Middle frontal gyrus (tissue), 1 donor: ENCODE results near the gene NAIP.
"Not testable (repeated sequence)": the region's sequence is repeated elsewhere in the genome, so short reads cannot be mapped to it uniquely, and the experiment has no call there.

Experiments
- DNase-seq: peaks from one replicate; pipeline ENCODE4 v3.0.0-alpha.2; 2015; ENCODE audit warnings: low spot score; ENCODE audit errors: extremely low spot score

NAIP gene

DNA sequence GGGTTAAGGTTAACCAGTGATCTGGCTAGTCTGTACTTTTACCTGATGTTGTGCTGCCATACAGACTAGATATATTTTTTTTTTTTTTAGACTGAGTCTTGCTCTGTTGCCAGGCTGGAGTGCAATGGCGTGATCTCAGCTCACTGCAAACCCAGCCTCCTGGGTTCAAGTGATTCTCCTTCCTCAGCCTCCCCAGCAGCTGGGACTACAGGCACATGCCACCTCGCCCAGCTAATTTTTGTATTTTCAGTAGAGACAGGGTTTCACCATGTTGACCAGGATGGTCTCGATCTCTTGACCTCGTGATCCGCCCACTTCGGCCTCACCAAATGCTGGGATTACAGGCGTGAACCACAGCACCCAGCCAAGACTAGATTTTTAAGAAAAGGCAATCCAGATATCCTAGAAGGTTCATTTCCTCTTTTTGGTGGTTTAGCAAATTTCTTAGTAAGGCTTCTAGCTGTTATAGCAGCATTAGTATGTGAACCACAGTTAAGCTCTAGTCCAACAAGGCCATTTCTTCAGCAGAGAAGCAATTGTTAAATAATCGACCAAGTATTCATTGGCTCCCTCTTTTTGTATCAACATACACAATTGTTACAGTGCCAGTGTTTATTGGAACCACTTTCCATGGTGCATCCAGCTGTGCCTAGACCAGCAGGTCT is at the start of gene NAIP:
TSS of gene NAIP (minus strand) at position 51 of the 665 bp plus-strand sequence. CDS start 12,424 bp downstream, outside the sequence.
- DNase-seq: not testable (repeated sequence)

- DNase-seq: not testable (repeated sequence)
Observed at GRCh38 chr5:71067262-71067928, 42.3 kb upstream of the NAIP start, which contains the start of gene GTF2H2. Gene GTF2H2 (minus strand): TSS chr5:71067676. CDS start chr5:71062763, 4,913 bp downstream.

GRCh38 chr5:71061322-71061721 is 36.2 kb upstream of the NAIP start:
- DNase-seq: not testable (repeated sequence)

DNA sequence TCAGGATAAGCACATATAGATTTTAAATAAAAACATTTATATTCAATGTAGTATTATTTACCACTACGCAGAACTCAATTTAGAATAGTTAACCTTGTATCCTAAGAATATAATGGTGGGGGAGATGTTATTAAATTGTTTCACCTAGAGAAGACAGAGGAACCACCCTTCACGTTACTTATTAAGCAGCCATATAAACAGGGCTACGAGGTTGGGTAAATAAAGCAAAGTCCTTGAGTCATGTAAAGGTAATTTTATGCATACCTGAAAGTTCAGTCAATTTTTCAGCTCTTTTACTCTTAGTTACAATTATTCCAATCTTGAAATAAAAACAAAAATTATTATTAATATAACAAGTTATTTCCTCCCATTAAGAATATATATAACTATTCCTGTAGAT is 34.3 kb upstream of the NAIP start:
- DNase-seq: not testable (repeated sequence)

DNA sequence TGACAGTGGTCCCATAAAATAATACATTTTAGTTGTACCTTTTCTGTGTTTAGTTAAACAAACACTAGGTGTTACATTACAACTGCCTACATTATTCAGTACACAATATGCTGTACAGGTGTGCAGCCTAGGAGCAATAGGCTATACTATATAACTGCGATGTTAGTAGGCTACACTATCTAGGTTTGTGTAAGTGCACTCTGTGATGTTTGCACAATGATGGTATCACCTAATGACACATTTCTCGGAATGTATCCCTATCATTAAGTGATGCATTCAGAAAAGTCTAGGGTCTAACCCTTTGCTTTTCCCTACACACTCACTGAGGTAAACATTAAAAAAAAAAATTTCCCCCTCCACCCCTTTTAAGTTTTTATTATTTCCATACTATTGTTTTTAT is 19.7 kb upstream of the NAIP start:
- not testable (repeated sequence) for DNase-seq

GRCh38 chr5:71044128-71044527 is 19.0 kb upstream of the NAIP start:
- not testable (repeated sequence) for DNase-seq

DNA sequence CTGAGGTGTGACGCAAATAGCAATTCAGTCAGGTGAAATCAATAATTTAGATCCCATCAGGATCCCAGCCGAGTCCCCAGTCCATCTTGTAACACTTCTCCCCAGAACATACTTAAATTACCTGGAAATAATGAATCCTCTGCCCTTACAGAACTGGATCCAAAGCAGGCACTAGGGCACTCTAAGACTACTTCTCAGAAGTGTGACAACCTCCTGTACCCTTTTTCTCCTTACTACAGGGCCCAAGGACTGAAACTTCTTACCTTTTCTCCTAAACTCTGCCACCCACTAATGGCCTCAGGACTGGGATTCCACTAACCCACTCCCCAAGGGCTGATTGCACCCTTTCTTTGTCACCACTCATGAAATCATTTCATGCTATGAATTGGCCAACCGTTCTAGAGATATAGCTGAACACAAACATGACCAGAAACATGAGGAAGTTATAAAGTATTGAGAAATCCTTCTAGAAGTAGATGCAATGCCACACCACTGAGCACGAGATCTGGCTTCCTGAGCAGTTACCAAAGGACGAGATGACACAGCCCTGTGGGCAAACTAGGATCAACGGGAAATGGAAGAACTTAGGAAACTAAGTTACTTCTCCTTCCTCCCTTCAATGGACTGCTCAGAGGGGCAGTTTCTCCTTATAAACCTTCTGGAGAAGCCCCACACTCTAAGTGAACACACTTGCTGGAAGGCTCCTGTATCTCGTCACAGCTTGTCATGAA is 6.1 kb upstream of the NAIP start:
- not testable (repeated sequence) for DNase-seq

- not testable (repeated sequence) for DNase-seq
Observed at GRCh38 chr5:71020643-71021042, 4.5 kb downstream of the NAIP start.

DNA sequence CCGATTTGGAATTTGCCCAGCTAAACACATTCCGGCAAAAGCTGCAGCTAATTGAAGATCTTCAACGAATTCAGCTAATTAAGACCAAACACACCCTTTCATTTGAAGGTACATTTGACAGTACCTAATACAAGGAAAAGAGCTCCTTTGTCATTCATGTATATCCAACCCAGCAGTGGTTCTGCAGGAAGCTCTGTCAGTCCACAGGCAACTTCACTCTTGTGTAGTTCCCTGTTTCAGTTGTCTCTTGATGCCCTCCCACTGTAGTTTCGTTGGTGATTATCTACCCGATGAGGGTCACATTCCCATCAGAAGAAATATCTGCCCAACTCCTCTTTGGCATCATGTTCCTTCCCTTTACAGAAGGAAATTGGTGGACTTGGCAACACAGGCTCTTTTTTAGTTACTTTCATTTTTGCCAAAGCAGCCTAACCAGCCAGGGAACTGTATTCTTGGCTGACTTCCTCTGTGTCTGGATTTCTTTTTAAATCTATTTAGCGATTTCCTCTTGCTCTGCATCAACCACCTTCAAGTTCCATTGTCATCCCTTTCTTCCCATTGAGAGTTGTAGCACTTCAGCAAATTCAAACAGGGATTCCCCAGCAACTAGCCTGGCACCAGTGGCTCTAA is 6.6 kb downstream of the NAIP start:
- DNase-seq: not testable (repeated sequence)

- no peak for DNase-seq
Observed at GRCh38 chr5:71014176-71014575, 11.0 kb downstream of the NAIP start.

DNA sequence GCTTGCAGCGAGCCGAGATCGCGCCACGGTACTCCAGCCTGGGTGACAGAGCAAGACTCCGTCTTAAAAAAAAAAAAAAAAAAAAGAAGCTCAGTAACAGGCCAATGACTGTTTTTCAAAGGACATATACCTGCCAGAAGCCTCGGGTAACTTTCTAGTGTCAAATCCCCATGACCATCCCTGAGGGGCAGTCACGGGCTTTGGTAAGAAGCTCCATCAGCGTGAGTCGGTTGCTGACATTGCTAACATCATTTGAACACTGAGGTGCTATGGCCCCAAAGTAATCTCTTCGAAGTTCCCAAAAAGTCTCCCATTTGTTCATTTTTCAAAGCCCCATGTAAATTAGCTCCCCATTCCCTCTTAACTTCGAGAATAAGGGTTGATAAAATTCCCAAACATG is 11.6 kb downstream of the NAIP start:
- DNase-seq: no peak

DNA sequence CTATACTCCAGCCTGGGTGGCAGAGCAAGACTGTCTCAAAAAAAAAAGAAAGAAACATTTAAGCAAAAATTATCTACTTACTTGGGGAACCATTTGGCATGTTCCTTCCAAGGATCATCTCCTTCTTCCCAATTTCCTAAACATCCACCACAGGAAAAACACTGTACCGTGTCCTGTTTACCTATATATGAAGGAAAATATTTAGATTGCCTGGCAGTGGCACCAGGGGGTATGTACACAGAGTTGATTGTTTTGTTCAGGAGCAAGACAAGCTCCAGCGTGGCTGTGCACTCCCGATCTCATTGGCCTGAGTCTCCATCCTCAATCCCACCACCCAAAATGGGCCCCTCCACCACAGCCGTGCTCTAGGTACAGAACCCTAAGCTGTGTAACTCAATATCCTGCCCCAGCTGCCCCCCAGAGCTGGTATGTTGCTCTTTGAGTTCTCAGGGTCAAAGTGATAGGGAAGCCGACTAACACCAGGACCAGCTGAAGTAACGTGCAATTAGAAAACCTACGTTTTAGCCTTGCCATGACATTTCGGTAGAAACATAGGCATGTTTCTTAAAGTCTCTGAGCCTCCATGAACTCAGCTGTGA is 13.8 kb downstream of the NAIP start:
- no peak for DNase-seq

DNA sequence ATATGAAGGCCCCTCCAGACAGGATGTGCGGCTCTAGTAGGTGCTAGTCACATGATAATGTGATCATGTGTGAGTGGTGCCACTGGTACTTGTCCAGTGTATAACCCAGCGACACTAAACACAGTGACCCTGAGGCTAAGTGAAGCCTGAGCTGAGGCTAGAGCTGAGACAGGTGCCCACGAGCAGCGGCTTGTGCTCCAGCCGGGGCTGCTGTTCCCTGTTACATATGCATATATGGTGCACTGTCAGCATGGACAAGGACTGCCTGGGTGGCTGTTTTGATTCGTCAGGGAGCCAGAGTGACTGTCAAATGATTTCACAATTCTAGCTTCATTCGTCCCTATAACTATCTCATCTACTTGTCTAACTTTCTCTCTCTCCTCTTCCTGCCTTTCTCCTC is 18.2 kb downstream of the NAIP start:
- not testable (repeated sequence) for DNase-seq

DNA sequence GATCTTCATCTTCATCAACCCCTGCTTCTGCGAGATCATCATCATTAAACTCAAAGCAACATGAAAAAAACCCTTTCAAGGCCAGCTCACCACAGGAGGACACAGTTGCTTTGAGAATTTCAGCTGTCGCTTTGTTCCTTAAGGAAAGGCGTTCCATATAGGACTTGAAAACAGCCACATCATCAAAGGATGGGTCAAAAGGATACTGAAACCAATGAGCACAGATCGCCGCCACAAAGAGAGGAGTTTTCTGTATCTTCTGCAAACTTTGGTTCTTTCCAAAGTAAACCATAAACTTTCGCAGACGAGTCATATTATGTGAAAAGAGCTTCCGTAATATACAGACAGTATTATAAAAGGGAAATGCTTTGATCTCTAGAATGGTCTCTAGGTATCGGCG is 40.3 kb downstream of the NAIP start:
- not testable (repeated sequence) for DNase-seq

GRCh38 chr5:70967220-70967619 is 57.9 kb downstream of the NAIP start:
- DNase-seq: not testable (repeated sequence)

GRCh38 chr5:70964531-70964930 is 60.6 kb downstream of the NAIP start:
- DNase-seq: not testable (repeated sequence)

DNA sequence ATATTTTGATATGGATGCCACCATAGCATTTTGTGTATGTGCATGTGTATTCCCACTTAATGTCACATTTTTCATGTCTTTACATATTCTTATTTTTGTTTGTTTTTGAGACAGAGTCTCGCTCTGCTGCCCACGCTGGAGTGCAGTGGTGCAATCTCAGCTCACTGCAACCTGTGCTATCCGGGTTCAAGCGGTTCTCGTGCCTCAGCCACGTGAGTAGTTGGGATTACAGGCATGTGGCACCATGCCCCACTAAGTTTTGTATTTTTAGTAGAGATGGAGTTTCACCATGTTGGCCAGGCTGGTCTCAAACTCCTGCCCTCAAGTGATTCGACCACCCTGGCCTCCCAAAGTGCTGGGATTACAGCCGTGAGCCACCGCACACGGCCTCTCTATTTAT is 72.1 kb downstream of the NAIP start:
- DNase-seq: not testable (repeated sequence)

DNA sequence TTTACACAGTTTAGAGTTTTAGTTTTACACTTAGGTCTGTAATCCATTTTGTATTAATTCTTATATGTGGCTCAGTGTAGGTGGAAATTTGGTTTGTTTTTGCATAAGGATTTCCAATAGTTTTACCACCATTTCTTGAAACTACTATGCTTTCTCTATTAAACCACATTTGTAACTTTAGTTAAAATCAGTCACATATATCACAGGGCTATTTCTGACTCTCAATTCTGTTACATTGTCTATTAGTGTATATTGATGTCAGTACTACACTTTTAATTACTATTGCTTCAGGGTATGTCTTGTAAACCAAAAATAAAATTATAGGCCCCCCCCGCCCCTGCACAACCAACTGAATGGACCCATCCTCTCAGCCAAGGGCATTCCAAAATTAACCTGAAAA is 92.6 kb downstream of the NAIP start:
- DNase-seq: not testable (repeated sequence)

DNA sequence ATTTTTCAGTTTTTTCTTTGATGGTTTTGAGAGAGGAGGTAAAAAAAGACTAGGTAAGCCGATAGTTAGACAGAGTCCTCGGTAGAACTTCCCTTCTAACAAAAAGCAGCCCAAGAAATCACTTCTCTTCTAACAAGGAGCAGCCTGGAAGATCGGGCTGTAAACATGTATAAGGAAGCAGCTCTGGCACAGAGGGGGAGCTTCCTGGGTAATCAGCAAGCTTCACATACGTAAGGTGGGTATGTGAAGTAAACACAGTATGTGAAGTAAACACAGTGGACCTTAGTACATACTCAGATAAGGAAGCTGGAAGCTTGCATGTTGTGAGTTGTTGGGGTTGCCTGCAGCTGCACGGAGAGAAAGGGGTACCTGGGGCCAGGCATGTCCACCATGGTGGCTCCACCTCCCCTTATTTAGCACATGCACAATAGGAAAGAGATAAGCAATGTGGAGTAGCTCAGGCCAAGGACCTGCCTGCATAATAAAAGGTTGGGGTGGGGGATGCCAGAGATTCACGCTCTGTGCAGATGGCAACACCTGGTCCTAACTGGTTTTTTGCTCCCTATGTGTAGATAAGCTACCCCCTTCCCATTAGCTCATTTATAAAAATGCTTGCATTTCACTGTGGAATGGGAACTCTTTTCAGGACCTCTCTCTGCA is 93.3 kb downstream of the NAIP start:
- DNase-seq: not testable (repeated sequence)

- DNase-seq: not testable (repeated sequence)
Observed at GRCh38 chr5:70925211-70925562, 100.0 kb downstream of the NAIP start.
